NCI-H2227 (cell line): Measurements from ENCODE around the gene BRME1.
"Not testable (repeated sequence)": the region's sequence is repeated elsewhere in the genome, so short reads cannot be mapped to it uniquely, and the experiment has no call there.

Source experiments
- DNase-seq: peaks from one replicate; lab custom pipeline; 2025; ENCODE audit not compliant: unreplicated experiment; lab: John Stamatoyannopoulos, UW

BRME1 gene

GRCh38 chr19:13926715-13927114 lies 20.8 kb upstream of the BRME1 start:
- no peak for DNase-seq

GRCh38 chr19:13926010-13926409 lies 20.1 kb upstream of the BRME1 start:
- DNase-seq, result no peak

DNA sequence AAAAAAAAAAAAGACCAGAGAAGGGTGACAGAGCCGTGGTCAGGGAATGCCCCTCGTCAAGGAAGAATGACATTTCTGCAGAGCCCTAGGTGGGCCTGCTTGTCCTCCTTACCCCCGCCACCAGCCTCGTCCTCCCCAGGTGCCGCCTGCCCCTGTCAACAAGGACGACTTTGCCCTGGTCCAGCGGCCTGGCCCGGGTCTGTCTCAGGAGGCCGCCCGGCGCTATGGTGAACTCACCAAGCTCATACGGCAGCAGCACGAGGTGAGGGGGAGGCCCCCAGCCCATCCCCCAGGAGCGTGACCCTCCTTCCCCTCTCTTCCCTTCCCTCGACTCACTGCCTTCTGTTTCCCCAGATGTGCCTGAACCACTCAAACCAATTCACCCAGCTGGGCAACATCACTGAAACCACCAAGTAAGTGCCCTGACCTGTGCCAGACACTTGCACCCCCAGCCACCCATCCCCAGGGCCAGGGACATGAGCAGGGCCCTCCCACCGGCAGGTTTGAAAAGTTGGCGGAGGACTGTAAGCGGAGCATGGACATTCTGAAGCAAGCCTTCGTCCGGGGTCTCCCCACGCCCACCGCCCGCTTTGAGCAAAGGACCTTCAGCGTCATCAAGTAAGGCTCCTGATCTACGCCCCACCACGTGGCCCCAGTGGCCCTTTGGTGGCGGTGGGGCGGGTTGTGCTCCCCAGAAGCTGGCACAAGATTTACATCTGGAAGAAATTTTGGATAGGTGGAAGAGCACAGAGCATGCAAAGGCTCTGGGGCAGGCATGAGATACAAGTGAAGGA lies 17.5 kb upstream of the BRME1 start:
- no peak for DNase-seq

DNA sequence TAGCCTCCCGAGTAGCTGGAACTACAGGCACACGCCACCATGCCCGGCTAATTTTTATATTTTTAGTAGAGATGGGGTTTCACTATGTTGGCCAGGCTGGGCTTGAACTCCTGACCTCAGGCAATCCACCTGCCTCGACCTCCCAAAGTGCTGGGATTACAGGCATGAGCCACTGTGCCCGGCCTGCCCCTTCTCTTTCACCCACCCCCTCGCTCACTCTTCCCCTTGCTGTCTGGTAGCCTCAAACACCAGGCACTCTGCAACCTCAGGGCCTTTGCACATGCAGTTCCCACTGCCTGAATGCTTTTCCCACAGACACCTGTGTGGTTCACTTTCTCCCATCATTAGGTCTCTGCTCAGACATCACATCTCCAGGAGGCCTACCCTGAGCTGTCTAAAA lies 16.2 kb upstream of the BRME1 start:
- not testable (repeated sequence) for DNase-seq

DNA sequence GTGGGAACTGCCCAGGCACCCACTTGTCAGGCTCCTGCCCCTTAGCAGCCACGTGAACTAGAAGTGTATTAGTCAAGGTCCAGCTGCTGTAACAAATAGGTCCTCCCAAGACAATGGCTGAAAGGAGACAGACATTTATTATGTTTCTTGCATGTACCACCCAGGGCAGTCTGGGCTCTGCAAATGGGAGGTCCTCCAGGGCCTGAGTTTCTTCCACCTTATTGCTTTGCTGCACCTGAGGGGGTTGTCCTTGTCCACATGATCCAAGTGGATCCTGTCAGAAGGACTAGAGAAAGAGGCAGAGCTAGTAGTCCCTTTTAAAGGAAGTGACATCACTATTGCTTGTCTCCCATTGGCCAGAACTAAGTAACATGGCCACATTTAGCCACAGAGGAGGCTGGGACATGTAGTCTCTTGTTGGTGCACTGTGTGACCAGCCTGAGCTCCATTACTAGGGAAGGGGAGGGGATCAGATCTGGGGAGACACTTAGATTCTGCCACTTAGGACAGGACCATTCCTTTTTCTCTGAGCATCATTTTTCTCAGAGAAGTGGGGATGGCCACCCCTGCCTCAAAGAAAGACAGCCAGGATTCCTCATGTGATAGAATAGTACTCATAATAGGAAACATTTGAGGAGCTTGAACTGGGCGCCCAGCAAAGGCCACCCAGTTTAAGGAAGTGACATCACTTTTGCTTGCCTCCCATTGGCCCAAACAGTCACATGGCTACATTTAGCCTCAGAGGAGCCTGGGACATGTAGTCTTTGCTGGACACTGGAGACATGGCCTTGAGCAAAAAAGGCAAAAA lies 15.2 kb upstream of the BRME1 start:
- peak; percentile 56 for DNase-seq

DNA sequence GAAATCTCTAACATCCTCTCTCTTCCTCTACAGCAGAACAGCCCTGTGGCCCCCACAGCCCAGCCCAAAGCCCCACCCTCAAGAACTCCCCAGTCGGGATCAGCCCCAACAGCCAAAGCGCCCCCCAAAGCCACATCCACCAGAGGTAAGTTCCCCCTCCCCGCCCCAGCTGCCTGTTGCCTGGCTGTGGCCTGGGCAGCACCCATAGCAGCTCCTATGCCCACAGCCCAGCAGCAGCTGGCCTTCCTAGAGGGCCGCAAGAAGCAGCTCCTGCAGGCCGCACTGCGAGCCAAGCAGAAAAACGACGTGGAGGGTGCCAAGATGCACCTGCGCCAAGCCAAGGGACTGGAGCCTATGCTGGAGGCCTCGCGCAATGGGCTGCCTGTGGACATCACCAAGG lies 14.6 kb upstream of the BRME1 start:
- no peak for DNase-seq

- no peak for DNase-seq
These were observed 13.0 kb upstream of the BRME1 start for GRCh38 chr19:13918726-13919411.

- DNase-seq, result no peak
These were observed 12.0 kb upstream of the BRME1 start for GRCh38 chr19:13917888-13918406.

GRCh38 chr19:13914777-13915176 lies 8.9 kb upstream of the BRME1 start:
- no peak for DNase-seq

- DNase-seq, result no peak
These were observed 7.4 kb upstream of the BRME1 start for GRCh38 chr19:13913352-13913751.

DNA sequence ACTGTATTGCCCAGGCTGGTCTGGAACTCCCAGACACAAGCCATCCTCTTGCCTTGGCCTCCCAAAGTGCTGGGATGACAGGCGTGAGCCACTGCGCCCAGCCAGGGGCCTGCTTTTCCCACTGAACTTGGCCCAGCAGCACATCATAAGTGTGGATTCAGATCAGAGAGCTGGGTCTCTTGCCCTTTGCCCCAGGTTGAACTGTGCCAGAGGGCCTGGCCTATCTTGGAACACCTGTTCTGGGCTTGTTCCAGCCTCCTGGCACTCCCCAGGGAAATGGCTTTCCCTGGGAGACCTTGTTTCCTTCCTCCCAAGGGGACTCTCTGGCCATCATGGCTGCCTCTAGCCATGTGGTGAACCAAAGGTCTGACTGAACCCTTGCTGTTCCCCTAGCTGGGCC lies 3.5 kb upstream of the BRME1 start:
- no peak for DNase-seq

GRCh38 chr19:13908674-13909073 lies 2.8 kb upstream of the BRME1 start:
- DNase-seq, result no peak

GRCh38 chr19:13906910-13907309 lies 993 bp upstream of the BRME1 start:
- DNase-seq, result no peak

DNA sequence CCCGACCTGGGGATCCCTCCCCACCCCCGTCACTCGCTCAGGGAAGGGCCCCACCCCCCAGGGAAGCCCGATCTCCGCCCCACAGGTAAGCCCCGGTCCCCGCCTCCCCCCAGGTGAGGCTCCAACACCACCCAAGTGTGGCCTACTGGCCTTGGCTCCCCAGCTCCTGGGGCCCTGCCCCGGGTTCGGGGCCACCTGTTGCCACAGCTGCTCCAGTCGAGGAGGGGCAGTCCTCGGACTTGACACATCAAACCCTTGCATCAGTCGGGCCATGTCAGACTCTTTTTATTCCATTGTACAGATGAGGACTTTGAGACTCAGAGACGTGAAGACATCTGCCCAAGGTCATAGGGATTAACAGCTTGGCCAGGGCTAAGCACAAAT lies 596 bp upstream of the BRME1 start:
- DNase-seq, result no peak

DNA sequence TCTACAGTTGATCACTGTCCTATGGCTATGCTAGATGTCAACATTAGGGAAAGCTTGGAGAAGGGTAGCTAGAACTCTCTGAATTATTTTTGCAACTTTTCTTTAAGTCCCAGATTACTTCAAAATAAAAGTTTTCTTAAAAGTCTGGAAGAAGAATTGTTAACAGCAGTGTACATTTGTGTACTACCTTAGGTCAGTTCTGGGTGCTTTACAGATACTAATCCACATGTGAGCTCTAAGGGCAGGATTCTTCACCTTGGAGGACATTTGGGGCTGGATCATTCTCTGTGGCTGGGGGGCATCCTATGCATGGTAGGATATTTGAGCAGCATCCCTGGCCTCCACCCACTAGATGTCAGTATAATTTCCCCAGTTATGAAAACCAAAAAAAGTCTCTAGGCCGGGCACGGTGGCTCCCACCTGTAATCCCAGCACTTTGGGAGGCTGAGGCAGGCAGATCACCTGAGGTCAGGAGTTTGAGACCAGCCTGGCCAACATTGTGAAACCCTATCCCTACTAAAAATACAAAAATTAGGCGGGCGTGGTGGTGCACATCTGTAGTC lies 2.8 kb downstream of the BRME1 start:
- no peak for DNase-seq

- DNase-seq, result no peak
These were observed 5.9 kb downstream of the BRME1 start for GRCh38 chr19:13899912-13900584.

DNA sequence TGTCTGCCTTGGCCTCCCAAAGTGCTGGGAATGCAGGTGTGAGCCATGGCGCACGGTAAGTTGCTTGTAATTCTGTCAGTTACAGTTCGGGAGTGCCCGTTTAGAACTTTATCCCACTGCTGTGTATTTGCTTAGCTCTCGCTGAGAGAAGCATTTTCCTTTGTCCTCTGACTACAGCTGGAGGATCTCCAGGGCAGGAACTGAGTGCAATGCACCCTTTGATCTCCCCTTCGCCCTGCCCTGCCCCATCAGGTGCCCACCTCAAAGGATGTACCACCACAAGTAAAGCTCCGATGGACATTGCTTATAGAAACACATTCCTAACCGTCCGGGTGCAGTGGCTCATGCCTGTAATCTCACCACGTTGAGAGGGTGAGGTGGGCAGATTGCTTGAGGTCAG lies 6.5 kb downstream of the BRME1 start:
- no peak for DNase-seq

- DNase-seq, result no peak
These were observed 9.7 kb downstream of the BRME1 start for GRCh38 chr19:13896227-13896626.

- no peak for DNase-seq
These were observed 11.4 kb downstream of the BRME1 start for GRCh38 chr19:13894552-13894951.

DNA sequence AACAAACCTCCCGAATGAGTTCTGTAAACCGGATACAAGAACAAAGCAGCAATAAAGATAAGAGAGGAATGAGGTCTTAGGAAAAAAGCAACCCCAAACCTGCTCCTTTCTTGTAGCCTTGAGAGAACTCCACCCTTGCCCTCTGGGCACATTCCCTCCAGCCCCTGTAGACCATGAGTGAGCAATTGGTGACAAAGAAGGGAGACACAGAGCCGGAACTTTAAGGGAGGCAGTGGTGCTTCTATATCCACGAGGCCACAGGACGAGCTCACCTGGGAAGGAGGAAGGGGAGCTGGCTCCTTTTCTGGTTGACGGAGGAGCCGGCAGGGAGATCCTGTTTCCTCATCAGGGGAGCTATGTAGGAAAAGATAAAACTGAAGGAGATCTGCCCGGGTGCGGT lies 13.0 kb downstream of the BRME1 start:
- no peak for DNase-seq

DNA sequence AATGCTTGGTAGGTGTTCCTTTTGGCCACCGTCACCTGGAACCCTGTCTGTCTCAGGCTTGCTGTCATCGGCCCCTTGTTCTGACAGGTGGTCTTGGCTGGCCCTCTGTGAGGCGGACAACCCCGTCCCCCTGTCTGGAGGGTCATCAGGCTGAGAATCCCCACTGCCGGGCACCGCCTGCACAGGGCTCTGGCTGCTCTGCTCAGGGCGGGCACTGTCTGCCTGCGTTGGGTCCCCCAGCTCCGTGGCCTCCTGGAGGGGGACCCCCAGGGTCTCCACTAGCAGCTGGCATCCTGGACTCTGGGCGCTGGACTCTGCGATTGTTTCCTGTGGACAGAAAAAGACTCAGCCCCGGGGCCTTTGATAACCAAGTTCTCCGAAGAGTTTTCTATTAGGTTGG lies 15.8 kb downstream of the BRME1 start:
- DNase-seq, result no peak
